GM13977 (cell line): Measurements from ENCODE around the gene DYTN.

Experiments used
- DNase-seq: peaks from one replicate; pipeline ENCODE4 v3.0.0; 2012; ENCODE audit warnings: low spot score
- in situ Hi-C: fragments of 300-500 bp; cut with MboI; formaldehyde crosslinking; loops from one replicate; pipeline ENCODE4 v1.12.0; 2022; ENCODE audit warnings: low sequenced_read_pairs, low pct_unique_long_range_greater_than_20kb, mixed read lengths, inconsistent platforms; ENCODE audit not compliant: unreplicated experiment
- TF ChIP-seq, protein P1 (sequence below): IDR thresholded peaks from 2 replicates; pipeline ENCODE4 v1.5.1; 2012; ENCODE audit warnings: mild to moderate bottlenecking, control low read depth; ENCODE audit not compliant: insufficient read depth; ENCODE audit errors: extremely low read depth, missing control alignments

DYTN gene

GRCh38 chr2:206739271-206739670 lies 21.1 kb upstream of the DYTN start:
- no peak for DNase-seq
- in situ Hi-C loops = no loop called here
- TF ChIP-seq, protein P1, sequence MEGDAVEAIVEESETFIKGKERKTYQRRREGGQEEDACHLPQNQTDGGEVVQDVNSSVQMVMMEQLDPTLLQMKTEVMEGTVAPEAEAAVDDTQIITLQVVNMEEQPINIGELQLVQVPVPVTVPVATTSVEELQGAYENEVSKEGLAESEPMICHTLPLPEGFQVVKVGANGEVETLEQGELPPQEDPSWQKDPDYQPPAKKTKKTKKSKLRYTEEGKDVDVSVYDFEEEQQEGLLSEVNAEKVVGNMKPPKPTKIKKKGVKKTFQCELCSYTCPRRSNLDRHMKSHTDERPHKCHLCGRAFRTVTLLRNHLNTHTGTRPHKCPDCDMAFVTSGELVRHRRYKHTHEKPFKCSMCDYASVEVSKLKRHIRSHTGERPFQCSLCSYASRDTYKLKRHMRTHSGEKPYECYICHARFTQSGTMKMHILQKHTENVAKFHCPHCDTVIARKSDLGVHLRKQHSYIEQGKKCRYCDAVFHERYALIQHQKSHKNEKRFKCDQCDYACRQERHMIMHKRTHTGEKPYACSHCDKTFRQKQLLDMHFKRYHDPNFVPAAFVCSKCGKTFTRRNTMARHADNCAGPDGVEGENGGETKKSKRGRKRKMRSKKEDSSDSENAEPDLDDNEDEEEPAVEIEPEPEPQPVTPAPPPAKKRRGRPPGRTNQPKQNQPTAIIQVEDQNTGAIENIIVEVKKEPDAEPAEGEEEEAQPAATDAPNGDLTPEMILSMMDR = no peak

- in situ Hi-C loops = no loop called here
- TF ChIP-seq, protein P1 = no peak
- DNase-seq = no peak
Observed at GRCh38 chr2:206736935-206737334, 18.7 kb upstream of the DYTN start.

- TF ChIP-seq, protein P1 = no peak
- no peak for DNase-seq
- in situ Hi-C loops = no loop called here
Observed at GRCh38 chr2:206733341-206733740, 15.1 kb upstream of the DYTN start.

- in situ Hi-C loops = no loop called here
- TF ChIP-seq, protein P1 = no peak
- no peak for DNase-seq
Observed at GRCh38 chr2:206728277-206729199, 10.3 kb upstream of the DYTN start.

DNA sequence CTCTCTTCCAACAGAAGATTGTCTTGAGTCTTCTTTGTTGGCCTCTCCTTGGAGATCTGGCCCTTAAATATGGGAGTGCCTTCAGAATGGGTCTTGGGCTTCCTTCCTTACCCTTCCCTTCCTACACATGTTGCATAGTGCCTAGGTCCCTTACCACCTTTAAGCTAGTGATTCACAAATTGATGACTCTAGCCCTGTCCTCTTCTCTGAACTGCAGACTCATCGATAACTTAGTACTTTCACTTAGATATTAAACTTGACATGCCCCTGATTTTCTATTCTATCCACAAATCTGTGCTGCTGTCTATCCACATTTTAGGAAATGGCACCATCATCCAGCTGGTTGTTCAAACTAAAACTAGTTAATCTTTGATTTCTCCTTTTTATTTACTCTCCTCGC lies 9.1 kb upstream of the DYTN start:
- in situ Hi-C loops = no loop called here
- TF ChIP-seq, protein P1 = no peak

DNA sequence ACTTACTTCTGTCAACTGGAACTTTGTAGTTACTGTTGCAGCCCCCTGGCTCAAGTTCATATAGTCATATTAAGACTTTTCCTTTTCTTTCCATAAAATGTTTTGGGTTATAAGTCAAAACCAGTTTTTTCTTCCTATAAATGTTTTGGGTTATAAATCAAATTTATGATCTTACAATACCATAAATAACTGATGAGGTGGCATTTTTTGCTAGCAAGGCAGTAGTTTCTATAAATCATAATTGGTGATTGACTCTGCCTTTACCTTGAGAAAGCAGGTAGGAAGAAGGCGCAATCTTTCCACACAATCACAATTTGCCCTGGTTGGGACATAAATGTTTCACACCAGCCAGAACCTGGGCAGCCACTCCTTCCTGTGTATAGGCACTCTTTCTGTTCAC lies 5.1 kb upstream of the DYTN start:
- TF ChIP-seq, protein P1 = no peak
- in situ Hi-C loops = no loop called here
- no peak for DNase-seq

More for the DNA sequence above, 9.1 kb upstream of the DYTN start:
- no peak for DNase-seq
